ENCODE results near the gene ARL5A.

ARL5A gene

GRCh38 chr2:151767536-151767935 is 60.7 kb downstream of the ARL5A start:
- DNase-seq (ENCODE audit: low read depth in 3 of 3), result no peak

- peak in 2 of 3 donors; percentile 2 to 35 for DNase-seq (ENCODE audit: low read depth in 3 of 3)
Measured at GRCh38 chr2:151766437-151767153, 61.6 kb downstream of the ARL5A start.

GRCh38 chr2:151765760-151766410 is 62.3 kb downstream of the ARL5A start:
- no peak for DNase-seq (ENCODE audit: low read depth in 3 of 3)

GRCh38 chr2:151762694-151763093 is 65.5 kb downstream of the ARL5A start:
- no peak for DNase-seq (ENCODE audit: low read depth in 3 of 3)

- DNase-seq (ENCODE audit: low read depth in 3 of 3), result no peak
Measured at GRCh38 chr2:151761687-151762086, 66.5 kb downstream of the ARL5A start.

GRCh38 chr2:151761193-151761592 is 67.0 kb downstream of the ARL5A start:
- no peak for DNase-seq (ENCODE audit: low read depth in 3 of 3)

- no peak for DNase-seq (ENCODE audit: low read depth in 3 of 3)
Measured at GRCh38 chr2:151760139-151760650, 68.0 kb downstream of the ARL5A start.

- no peak for DNase-seq (ENCODE audit: low read depth in 3 of 3)
Measured at GRCh38 chr2:151758744-151759143, 69.5 kb downstream of the ARL5A start.

GRCh38 chr2:151757861-151758260 is 70.4 kb downstream of the ARL5A start:
- DNase-seq (ENCODE audit: low read depth in 3 of 3), result no peak

- DNase-seq (ENCODE audit: low read depth in 3 of 3), result no peak
Measured at GRCh38 chr2:151756820-151757219, 71.4 kb downstream of the ARL5A start.

- no peak for DNase-seq (ENCODE audit: low read depth in 3 of 3)
Measured at GRCh38 chr2:151754253-151754897, 73.8 kb downstream of the ARL5A start.

- DNase-seq (ENCODE audit: low read depth in 3 of 3), result no peak
Measured at GRCh38 chr2:151753540-151753939, 74.7 kb downstream of the ARL5A start.
